HepG2 (cell line): Measurements from ENCODE around the gene ST6GALNAC6. TPM values are rescaled to one million over a fixed set of nuclear protein-coding genes. Genes with fewer than 3 reads are reported as not detected.

Experiments
- ATAC-seq: fragments of 200-7000 bp; cut with Tn5 transposase; 3 replicates; pipeline ENCODE4 v1.9.1; 2020; ENCODE audit warnings: mild to moderate bottlenecking, moderate library complexity
- BruUV-seq: library from RNA; stranded (reverse); fragments of 400-500 nt; replicated peaks from 2 replicates; lab custom pipeline; 2021; lab: Mats Ljungman, UMichigan
- CTCF ChIA-PET: fragments of 300-600 bp; formaldehyde crosslinking; extraction: SDS; loops from one replicate; lab custom pipeline; 2021; ENCODE audit warnings: low total read pairs, inconsistent platforms, low intra/inter-chr PET ratio; lab: Yijun Ruan, JAX
- POLR2A ChIA-PET: fragments of 350-600 bp; sonication (Branson Sonifier 250); formaldehyde crosslinking; loops from one replicate; lab custom pipeline; 2020; ENCODE audit warnings: antibody characterized with exemption, inconsistent platforms; lab: Yijun Ruan, JAX
- DNase-seq: peaks from one replicate; pipeline ENCODE4 v3.0.0-alpha.2; 2015; ENCODE audit warnings: low spot score
- FAIRE-seq: peaks from 3 replicates; lab custom pipeline; 2011; peaks lifted over from hg19 to GRCh38; lab: Jason Lieb, UNC
- H2AFZ ChIP-seq: one replicate; pipeline ENCODE4 v1.6.1; 2011; ENCODE audit warnings: low read length, inconsistent platforms
- H3K27ac ChIP-seq: fragments of 300-600 bp; 3 replicates; pipeline ENCODE4 v1.8.0; 2011; ENCODE audit warnings: mixed run types, mild to moderate bottlenecking, mixed read lengths, low read length, inconsistent platforms; ENCODE audit not compliant: insufficient read depth; ENCODE audit errors: extremely low read length
- H3K27me3 ChIP-seq, 2 experiments: fragments of 200-600 bp in 1 of 2; 2 replicates in 1 of 2; 3 replicates in 1 of 2; pipeline versions ENCODE4 v1.6.0 to v1.8.0; 2011; ENCODE audit warnings: low read length in 2 of 2, mild to moderate bottlenecking in 2 of 2, moderate library complexity in 2 of 2, inconsistent platforms in 1 of 2; ENCODE audit not compliant: insufficient read depth in 2 of 2, control insufficient read depth in 1 of 2
- H3K36me3 ChIP-seq, 2 experiments: fragments of 200-600 bp in 1 of 2; replicated peaks in 1 of 2; 2 replicates in 1 of 2; 3 replicates in 1 of 2; pipeline versions ENCODE4 v1.5.1 to v1.8.0; 2011; ENCODE audit warnings: low read length in 2 of 2, inconsistent platforms in 1 of 2; ENCODE audit not compliant: insufficient read depth in 2 of 2, control insufficient read depth in 1 of 2
- H3K4me1 ChIP-seq: 2 replicates; pipeline ENCODE4 v1.5.1; 2012; ENCODE audit warnings: low read length, inconsistent platforms; ENCODE audit not compliant: insufficient read depth
- H3K4me2 ChIP-seq: 2 replicates; pipeline ENCODE4 v1.6.0; 2011; ENCODE audit warnings: low read depth, low read length, inconsistent platforms
- H3K4me3 ChIP-seq, 3 experiments: fragments of 200-600 bp in 1 of 3; sonication (generic), shearing (Covaris generic) in 1 of 3; replicated peaks in 1 of 3; 2 replicates each; pipeline ENCODE4 v1.5.1; 2011 to 2016; ENCODE audit warnings: low read length in 3 of 3, inconsistent platforms in 2 of 3, low read depth in 2 of 3, mild to moderate bottlenecking in 2 of 3, control low read depth in 1 of 3, mixed read lengths in 1 of 3; ENCODE audit not compliant: insufficient read depth in 1 of 3
- H3K79me2 ChIP-seq: one replicate; pipeline ENCODE4 v1.6.1; 2011; ENCODE audit warnings: low read length, inconsistent platforms; ENCODE audit not compliant: insufficient read depth
- H3K9ac ChIP-seq: 2 replicates; pipeline ENCODE4 v1.6.0; 2011; ENCODE audit warnings: mild to moderate bottlenecking, low read depth, low read length, inconsistent platforms; ENCODE audit not compliant: insufficient read depth
- H3K9me3 ChIP-seq: 2 replicates; pipeline ENCODE4 v1.5.1; 2012; ENCODE audit warnings: mild to moderate bottlenecking, low read length
- H4K20me1 ChIP-seq: 2 replicates; pipeline ENCODE4 v1.6.0; 2011; ENCODE audit warnings: inconsistent platforms, mild to moderate bottlenecking, low read length, moderate library complexity; ENCODE audit not compliant: insufficient read depth
- ATAD3A ChIP-seq: sonication (generic); formaldehyde crosslinking; IDR thresholded peaks from 2 replicates; pipeline ENCODE4 v1.4.0; 2020; ENCODE audit warnings: missing genetic modification reagents
- HNF1A ChIP-seq, 2 experiments: sonication (generic) in 1 of 2; formaldehyde crosslinking in 1 of 2; IDR thresholded peaks; 2 replicates each; pipeline versions ENCODE4 v1.4.0 to v1.6.1; 2016 to 2020; ENCODE audit warnings: borderline replicate concordance in 1 of 2, low read depth in 1 of 2, mild to moderate bottlenecking in 1 of 2, missing genetic modification reagents in 1 of 2
- MAX ChIP-seq: IDR thresholded peaks from 2 replicates; pipeline ENCODE4 v1.6.1; 2012; ENCODE audit warnings: inconsistent platforms
- SMAD1 ChIP-seq: sonication (generic); formaldehyde crosslinking; IDR thresholded peaks from 2 replicates; pipeline ENCODE4 v1.4.0; 2020; ENCODE audit warnings: missing genetic modification reagents, low read depth, mild to moderate bottlenecking, borderline replicate concordance
- ZBTB25 ChIP-seq: IDR thresholded peaks from 2 replicates; pipeline ENCODE4 v1.6.1; 2018; ENCODE audit warnings: missing genetic modification reagents
- ZKSCAN1 ChIP-seq: fragments of 150-350 bp; IDR thresholded peaks from 2 replicates; pipeline ENCODE4 v1.6.1; 2014; ENCODE audit warnings: low read length
- ZNF276 ChIP-seq: sonication (generic); formaldehyde crosslinking; IDR thresholded peaks from 2 replicates; pipeline ENCODE4 v1.4.0; 2020; ENCODE audit warnings: mild to moderate bottlenecking, low read depth, missing genetic modification reagents
- ZNF768 ChIP-seq: sonication (generic); formaldehyde crosslinking; IDR thresholded peaks from 2 replicates; pipeline ENCODE4 v1.4.0; 2020; ENCODE audit warnings: missing genetic modification reagents
- WGBS: methylation state at CpG from one replicate; pipeline ENCODE4 v1.1.6; 2017; ENCODE audit warnings: low lambda C conversion rate; 5-methylcytosine and 5-hydroxymethylcytosine counted together
- in situ Hi-C: cut with HindIII; loops from 2 replicates; pipeline ENCODE4 v1.10.0; 2017; ENCODE audit warnings: low pct_unique_long_range_greater_than_20kb; ENCODE audit not compliant: extremely low pct_ligation_motif_present
- intact Hi-C: fragments of 100-400 bp; cut with micrococcal nuclease; formaldehyde crosslinking; loops from one replicate; pipeline ENCODE4 v1.10.0; 2022; ENCODE audit not compliant: unreplicated experiment
- polyA plus RNA-seq, 8 experiments: library from polyadenylated mRNA; depleted of rRNA in 3 of 8; stranded (reverse) in 7 of 8; unstranded in 1 of 8; fragments of >200 nt; fragmentation: Illumina TruSeq in 4 of 8; extraction: Trizol in 4 of 8; gene quantifications; 2 replicates each; pipeline versions ENCODE4 v1.2.1 to v1.2.3, GENCODE V29; 2011 to 2016; ENCODE audit warnings: low read depth in 4 of 8, missing spikeins in 1 of 8, mixed read lengths in 1 of 8; ENCODE audit not compliant: insufficient read depth in 1 of 8
- total RNA-seq, 5 experiments: library from RNA; depleted of rRNA; stranded (reverse); fragments of >200 nt; fragmentation: Illumina TruSeq; extraction: Trizol; gene quantifications; 2 replicates each; pipeline ENCODE4 v1.2.3, GENCODE V29; 2016; ENCODE audit warnings: low read depth in 1 of 5

ST6GALNAC6 gene
- total and polyA plus RNA-seq, 2 of the 13 experiments (the other 11 are each of a cell fraction or from before 2014, with no cell fraction given) = 18.5 to 65.4 TPM

GRCh38 chr9:127928676-127929624 is 29.5 kb upstream of the ST6GALNAC6 start (continued):
- TF ChIP-seq ZBTB25 (CRISPR knock-in tag) (no peak), ZNF768 (peak; percentile 82), ZKSCAN1 (0 out of 2 replicates have a peak, but pooled peaks have one; percentile 45)
- TF ChIP-seq, all 625 proteins: peak for 5

- Histone ChIP-seq H3K36me3 (no peaks in the 10 kb centered on the region), H3K9me3 (no peaks in the 10 kb centered on the region), H3K27me3 (peaks cover 0 to 38% of the 10 kb centered on the region in 2 experiments), H3K4me2 (peak overlapping the region; percentile 44), H3K79me2 (no peaks in the 10 kb centered on the region), H4K20me1 (no peaks in the 10 kb centered on the region), H3K27ac (no peak overlapping the region), H3K4me1 (peaks cover 36% of the 10 kb centered on the region), H3K4me3 (peak overlapping the region in 2 of 3 experiments; percentile 28 to 50; a peak in 4 of 6 replicates), H3K9ac (0 out of 2 replicates have a peak overlapping the region, but pooled peaks have one; percentile 8), H2AFZ (no peak overlapping the region)
- no peak for DNase-seq
- BruUV-seq = no TSS peak
- peak; percentile 22 for ATAC-seq
- in situ Hi-C loops (loop anchor here (5.0 to 10.0 kb wide), 2 partner anchors 331 to 423 kb away; no protein-coding TSS in a partner anchor), intact Hi-C loops (no loop called here)
- FAIRE-seq = no peak
- 35% methylated on average over 12 of the region's 24 CpGs for WGBS
- CTCF ChIA-PET = no interaction called here
- POLR2A ChIA-PET = no interaction called here
- TF ChIP-seq SMAD1 (no peak), ZNF276 (CRISPR knock-in tag) (no peak), MAX (0 out of 2 replicates have a peak, but pooled peaks have one; percentile 24), ATAD3A (no peak), HNF1A (IDR thresholded peaks at IDR 0.05; ENCODE audit: low read depth) (no peak), HNF1A (CRISPR knock-in tag; IDR thresholded peaks at IDR 0.05; ENCODE audit: borderline replicate concordance) (no peak)
These were observed 28.7 kb upstream of the ST6GALNAC6 start for GRCh38 chr9:127927988-127928675.
